IMR-90 (cell line): ENCODE results near the gene GABBR2. TPM values are rescaled to one million over a fixed set of nuclear protein-coding genes. Genes with fewer than 3 reads are reported as not detected.

Experiments used
- polyA plus RNA-seq, 3 experiments: library from polyadenylated mRNA; depleted of rRNA; stranded (reverse); fragments of >200 nt; gene quantifications; 2 replicates each; pipeline ENCODE4 v1.2.3, GENCODE V29; 2012; ENCODE audit warnings: low replicate concordance in 1 of 3
- total RNA-seq: library from RNA; depleted of rRNA; stranded (reverse); fragments of >200 nt; gene quantifications from 2 replicates; pipeline ENCODE4 v1.2.3, GENCODE V29; 2012; rRNA removed

The GABBR2 gene
- total and polyA plus RNA-seq, 2 of the 4 experiments (the other 2 are of a cell fraction), result 14.2 to 20.3 TPM

Other genes starting within 250 kb of the GABBR2 start
- 8.6 and 9.0 TPM in 2 replicates for gene ANKS6, start 87.6 kb upstream of the GABBR2 start, total RNA-seq
- gene ANKS6, start 87.6 kb upstream of the GABBR2 start, polyA plus RNA-seq (2012; rRNA removed), result 23.6 and 24.0 TPM in 2 replicates
- gene GALNT12, start 98.7 kb upstream of the GABBR2 start, total RNA-seq, result 2.5 TPM in 2 replicates
- gene GALNT12, start 98.7 kb upstream of the GABBR2 start, polyA plus RNA-seq (2012; rRNA removed), result 2.0 and 2.3 TPM in 2 replicates
- 1.9 and 2.2 TPM in 2 replicates for gene COL15A1, start 235.0 kb upstream of the GABBR2 start, total RNA-seq
- gene COL15A1, start 235.0 kb upstream of the GABBR2 start, polyA plus RNA-seq (2012; rRNA removed), result 3.1 and 3.7 TPM in 2 replicates